H1 (cell line): Measurements from ENCODE around the gene KMT5B. TPM values are rescaled to one million over a fixed set of nuclear protein-coding genes. Genes with fewer than 3 reads are reported as not detected.

Experiments
- CTCF ChIA-PET: fragments of 300-600 bp; sonication (Branson Sonifier 250); formaldehyde crosslinking; loops from one replicate; lab custom pipeline; 2021; ENCODE audit not compliant: partially characterized antibody; lab: Charles Lee
- POLR2A ChIA-PET: fragments of 300-600 bp; sonication (Branson Sonifier 250); formaldehyde crosslinking; loops from one replicate; lab custom pipeline; 2021; ENCODE audit warnings: inconsistent platforms; ENCODE audit not compliant: partially characterized antibody; lab: Charles Lee
- DNase-seq, 2 experiments: peaks; one replicate each; pipeline versions ENCODE4 v3.0.0 to v3.0.0-alpha.2; 2010 to 2022; ENCODE audit warnings: low spot score in 2 of 2, low read depth in 1 of 2, mixed read lengths in 1 of 2
- FAIRE-seq: peaks from 2 replicates; lab custom pipeline; 2011; peaks lifted over from hg19 to GRCh38; lab: Jason Lieb, UNC
- H2AFZ ChIP-seq: 2 replicates; pipeline ENCODE4 v1.8.1; 2012; ENCODE audit warnings: low read length, inconsistent platforms
- H2AK5ac ChIP-seq: 2 replicates; pipeline ENCODE4 v1.6.1; 2013; ENCODE audit warnings: low read depth, low read length
- H2BK120ac ChIP-seq: replicated peaks from 2 replicates; pipeline ENCODE3; 2013; ENCODE audit warnings: low read depth, low read length, inconsistent platforms
- H2BK12ac ChIP-seq: 2 replicates; pipeline ENCODE4 v1.6.1; 2013; ENCODE audit warnings: low read depth, low read length
- H2BK15ac ChIP-seq: 2 replicates; pipeline ENCODE4 v1.6.1; 2013; ENCODE audit warnings: low read length
- H2BK20ac ChIP-seq: 2 replicates; pipeline ENCODE4 v1.6.1; 2013; ENCODE audit warnings: low read length
- H2BK5ac ChIP-seq: 2 replicates; pipeline ENCODE4 v1.6.1; 2013; ENCODE audit warnings: low read depth, low read length
- H3K14ac ChIP-seq: 2 replicates; pipeline ENCODE4 v1.6.1; 2013; ENCODE audit warnings: inconsistent platforms; ENCODE audit not compliant: insufficient read length
- H3K18ac ChIP-seq: 2 replicates; pipeline ENCODE4 v1.6.1; 2013; ENCODE audit warnings: low read length; ENCODE audit errors: extremely low read depth
- H3K23ac ChIP-seq: 2 replicates; pipeline ENCODE4 v1.6.1; 2013; ENCODE audit warnings: inconsistent platforms; ENCODE audit not compliant: insufficient read length
- H3K23me2 ChIP-seq: 2 replicates; pipeline ENCODE4 v1.6.1; 2013; ENCODE audit warnings: low read depth, low read length
- H3K27ac ChIP-seq: 2 replicates; pipeline ENCODE4 v1.6.1; 2011; ENCODE audit warnings: low read depth, low read length, inconsistent platforms
- H3K27me3 ChIP-seq, 4 experiments: replicated peaks in 1 of 4; 1 replicate in 1 of 4; 2 replicates in 3 of 4; pipeline versions ENCODE4 v1.6.1 to v1.8.1; 2011 to 2013; ENCODE audit warnings: low read length in 3 of 4, mild to moderate bottlenecking in 3 of 4, inconsistent platforms in 2 of 4, mixed read lengths in 2 of 4, moderate library complexity in 1 of 4; ENCODE audit not compliant: control insufficient read depth in 3 of 4, insufficient read depth in 3 of 4; ENCODE audit errors: extremely low read depth in 1 of 4
- H3K36me3 ChIP-seq, 4 experiments: 2 replicates each; pipeline versions ENCODE4 v1.6.1 to v1.8.1; 2011 to 2013; ENCODE audit warnings: mild to moderate bottlenecking in 4 of 4, low read length in 3 of 4, moderate library complexity in 2 of 4, control low read depth in 1 of 4, inconsistent platforms in 1 of 4; ENCODE audit not compliant: insufficient read depth in 4 of 4, control insufficient read depth in 2 of 4
- H3K4ac ChIP-seq: replicated peaks from 2 replicates; pipeline ENCODE3; 2013; ENCODE audit warnings: low read length, low read depth, mixed read lengths, inconsistent platforms; ENCODE audit not compliant: insufficient read length
- H3K4me1 ChIP-seq, 4 experiments: replicated peaks in 1 of 4; 1 replicate in 1 of 4; 2 replicates in 3 of 4; pipeline versions ENCODE4 v1.6.1 to v1.8.1; 2011 to 2013; ENCODE audit warnings: low read length in 3 of 4, inconsistent platforms in 2 of 4, mixed read lengths in 1 of 4; ENCODE audit not compliant: insufficient read depth in 4 of 4, control insufficient read depth in 3 of 4
- H3K4me2 ChIP-seq, 2 experiments: 2 replicates each; pipeline versions ENCODE4 v1.6.1 to v1.8.1; 2011 to 2013; ENCODE audit warnings: low read depth in 2 of 2, low read length in 2 of 2, control low read depth in 1 of 2, inconsistent platforms in 1 of 2, mild to moderate bottlenecking in 1 of 2; ENCODE audit not compliant: insufficient read depth in 1 of 2
- H3K4me3 ChIP-seq, 4 experiments: fragments of 200-600, 300-600 bp in 1 of 4; sonication (generic), shearing (Covaris generic), sonication (Bioruptor Twin) in 1 of 4; 2 replicates each; pipeline versions ENCODE4 v1.5.1 to v1.8.1; 2011 to 2016; ENCODE audit warnings: low read length in 4 of 4, low read depth in 3 of 4, control low read depth in 2 of 4, inconsistent platforms in 2 of 4, mild to moderate bottlenecking in 2 of 4, mixed read lengths in 1 of 4, moderate library complexity in 1 of 4; ENCODE audit not compliant: insufficient read depth in 2 of 4; ENCODE audit errors: extremely low read depth in 1 of 4
- H3K56ac ChIP-seq: replicated peaks from 2 replicates; pipeline ENCODE3; 2013; ENCODE audit warnings: low read depth, mild to moderate bottlenecking, mixed read lengths, low read length, inconsistent platforms; ENCODE audit not compliant: insufficient read length
- H3K79me1 ChIP-seq: 2 replicates; pipeline ENCODE4 v1.6.1; 2013; ENCODE audit warnings: low read depth, low read length, control low read depth
- H3K79me2 ChIP-seq, 2 experiments: 2 replicates each; pipeline versions ENCODE4 v1.6.1 to v1.8.1; 2012 to 2013; ENCODE audit warnings: low read length in 2 of 2, mild to moderate bottlenecking in 2 of 2, inconsistent platforms in 1 of 2; ENCODE audit not compliant: insufficient read depth in 2 of 2, control insufficient read depth in 1 of 2
- H3K9ac ChIP-seq, 4 experiments: replicated peaks in 1 of 4; 1 replicate in 1 of 4; 2 replicates in 3 of 4; pipeline versions ENCODE4 v1.6.1 to v1.8.1; 2011 to 2013; ENCODE audit warnings: low read depth in 3 of 4, low read length in 3 of 4, control low read depth in 2 of 4, mild to moderate bottlenecking in 2 of 4, moderate library complexity in 2 of 4, inconsistent platforms in 1 of 4; ENCODE audit errors: extremely low read depth in 1 of 4
- H3K9me3 ChIP-seq, 2 experiments: 2 replicates each; pipeline versions ENCODE4 v1.6.1 to v1.8.1; 2012 to 2013; ENCODE audit warnings: mild to moderate bottlenecking in 2 of 2, moderate library complexity in 2 of 2, control low read depth in 1 of 2, inconsistent platforms in 1 of 2, low read depth in 1 of 2, low read length in 1 of 2, mixed read lengths in 1 of 2; ENCODE audit not compliant: insufficient read depth in 2 of 2
- H4K20me1 ChIP-seq, 2 experiments: replicated peaks in 1 of 2; 2 replicates each; pipeline versions ENCODE3 to v1.8.1; 2011 to 2013; ENCODE audit warnings: inconsistent platforms in 2 of 2, low read length in 2 of 2, mild to moderate bottlenecking in 1 of 2; ENCODE audit not compliant: insufficient read depth in 2 of 2, control insufficient read depth in 1 of 2
- H4K5ac ChIP-seq: 2 replicates; pipeline ENCODE4 v1.6.1; 2013; ENCODE audit warnings: low read length, low read depth, mixed read lengths, inconsistent platforms; ENCODE audit not compliant: insufficient read length
- H4K8ac ChIP-seq: 2 replicates; pipeline ENCODE4 v1.8.0; 2013; ENCODE audit warnings: mild to moderate bottlenecking, moderate library complexity, low read length, inconsistent platforms; ENCODE audit not compliant: insufficient read depth; ENCODE audit errors: extremely low read depth
- H4K91ac ChIP-seq: replicated peaks from 2 replicates; pipeline ENCODE3; 2013; ENCODE audit warnings: low read length, mixed read lengths, inconsistent platforms; ENCODE audit not compliant: insufficient read length
- ATF2 ChIP-seq: IDR thresholded peaks from 2 replicates; pipeline ENCODE4 v1.6.1; 2012; ENCODE audit warnings: low read length, inconsistent platforms
- BCL11A ChIP-seq, 2 experiments: IDR thresholded peaks; one replicate each; pipeline ENCODE4 v1.6.1; 2011; ENCODE audit warnings: low read depth in 2 of 2, low read length in 2 of 2, mild to moderate bottlenecking in 2 of 2
- CBX5 ChIP-seq: fragments of 300-800, 300-1000 bp; sonication (generic); IDR thresholded peaks from 2 replicates; pipeline ENCODE4 v1.7.1; 2016; ENCODE audit warnings: antibody characterized with exemption, low read length, low read depth
- EZH2 ChIP-seq: fragments of 200-600 bp; sonication (generic); IDR thresholded peaks from 2 replicates; pipeline ENCODE4 v1.7.1; 2012; ENCODE audit warnings: low read depth, mild to moderate bottlenecking, moderate library complexity, low read length, inconsistent platforms; ENCODE audit not compliant: severe bottlenecking
- GTF2F1 ChIP-seq: IDR thresholded peaks from 2 replicates; pipeline ENCODE4 v1.6.1; 2012; ENCODE audit warnings: low read depth, low read length, improper control_type of control experiment, borderline replicate concordance
- SRF ChIP-seq: IDR thresholded peaks from 2 replicates; pipeline ENCODE4 v1.6.1; 2011; ENCODE audit warnings: mild to moderate bottlenecking, low read depth, low read length, moderate library complexity
- ZNF274 ChIP-seq: IDR thresholded peaks from 2 replicates; pipeline ENCODE4 v1.7.0; 2012; ENCODE audit warnings: low read length, borderline replicate concordance; ENCODE audit errors: extremely low read depth
- WGBS, 2 experiments: shearing (Covaris generic) in 1 of 2; methylation state at CpG; one replicate each; pipeline versions ENCODE4 v1.1.6 to v1.1.7; 2013 to 2015; ENCODE audit warnings: low lambda C conversion rate in 2 of 2, mixed read lengths in 2 of 2, inconsistent platforms in 1 of 2, low coverage in 1 of 2, missing lambda C conversion rate in 1 of 2; ENCODE audit not compliant: insufficient replicate concordance in 2 of 2, insufficient coverage in 1 of 2, insufficient read length in 1 of 2; ENCODE audit errors: extremely low coverage in 1 of 2, missing lambda C conversion rate in 1 of 2; 5-methylcytosine and 5-hydroxymethylcytosine counted together
- polyA plus RNA-seq, 7 experiments: library from polyadenylated mRNA; depleted of rRNA in 3 of 7; stranded (reverse) in 5 of 7; unstranded in 2 of 7; fragments of >200 nt in 5 of 7; fragments of 200-250 nt in 2 of 7; gene quantifications; 1 replicate in 5 of 7; 2 replicates in 1 of 7; 4 replicates in 1 of 7; pipeline versions ENCODE4 v1.2.1 to v1.2.3, GENCODE V29; 2011 to 2013; ENCODE audit warnings: missing spikeins in 2 of 7, mixed read lengths in 2 of 7
- total RNA-seq: library from RNA; stranded (reverse); fragmentation: NEBNext Ultra II Directional; extraction: Animal tissue kit (Norgen Biotek cat#: 25700); gene quantifications from 2 replicates; pipeline ENCODE4 v1.2.1, GENCODE V29; 2021

The KMT5B gene
- total and polyA plus RNA-seq, 2 of the 8 experiments (the other 6 are each of a cell fraction or from before 2014, with no cell fraction given): 11.0 to 40.8 TPM

- Histone ChIP-seq H3K14ac (no peak overlapping the region), H2BK20ac (no peak overlapping the region), H4K20me1 (peaks cover 4 to 8% of the 10 kb centered on the region in 2 experiments), H3K56ac (no peak overlapping the region), H3K79me1 (peaks cover 2% of the 10 kb centered on the region; the same call in 1 of the 2 replicates), H2BK120ac (no peak overlapping the region), H4K91ac (no peak overlapping the region), H3K27me3 (no peaks in the 10 kb centered on the region), H3K4me3 (no peak overlapping the region), H3K18ac (no peak overlapping the region), H3K23ac (no peak overlapping the region), H2AK5ac (no peak overlapping the region), H4K8ac (no peak overlapping the region), H2BK12ac (no peak overlapping the region), H3K23me2 (no peaks in the 10 kb centered on the region), H3K4me1 (peaks cover 0 to 10% (median 8%) of the 10 kb centered on the region in 4 experiments; a peak in 4 of 7 replicates), H3K9ac (no peak overlapping the region), H3K36me3 (peaks cover 0 to 9% (median 3%) of the 10 kb centered on the region in 4 experiments; a peak in 3 of 8 replicates), H3K27ac (no peak overlapping the region), H2BK5ac (no peak overlapping the region), H2BK15ac (no peak overlapping the region), H2AFZ (no peak overlapping the region), H4K5ac (no peak overlapping the region), H3K9me3 (no peaks in the 10 kb centered on the region), H3K4me2 (no peak overlapping the region), H3K79me2 (peaks cover 6 to 75% of the 10 kb centered on the region in 2 experiments), H3K4ac (no peak overlapping the region)
- WGBS, 2 experiments: 90% methylated on average over 3 of the region's 3 CpGs; no CpG with 5 or more reads in 1 of the 2 experiments
- ChIA-PET POLR2A (no interaction called here), CTCF (interaction anchor here (1.5 to 10.8 kb wide), 2 partner anchors 14 to 17 kb away, joined by 5 to 138 read pairs; no protein-coding TSS in a partner anchor)
- FAIRE-seq: no peak
- no peak for TF ChIP-seq ATF2
- no peak for TF ChIP-seq ZNF274
- no peak for TF ChIP-seq EZH2
- TF ChIP-seq BCL11A (IDR thresholded peaks at IDR 0.05; ENCODE audit: low read depth in 2 of 2, low read length in 2 of 2): no peak
- TF ChIP-seq SRF: no peak
- TF ChIP-seq GTF2F1: no peak
- no peak for TF ChIP-seq CBX5
- DNase-seq: no peak
These were observed 23.2 kb downstream of the KMT5B start for GRCh38 chr11:68189888-68190287.
